Suppressor macrophage treated with lipopolysaccharide for 4 hours (primary cell): ENCODE measurements around the gene FAM180A.
A peak's percentile ranks its signal among the peaks of the same experiment; 100 is the strongest.
"Not testable (repeated sequence)": the region's sequence is repeated elsewhere in the genome, so short reads cannot be mapped to it uniquely, and the experiment has no call there.

ENCODE experiments used
- DNase-seq: peaks from one replicate; pipeline ENCODE4 v3.0.0-alpha.2; 2020

FAM180A gene

GRCh38 chr7:135748770-135749169 lies at the start of gene FAM180A:
Gene FAM180A (minus strand): TSS chr7:135748813. CDS start chr7:135748580, 233 bp downstream.
- DNase-seq: no peak

GRCh38 chr7:135798095-135798494 lies 49.5 kb upstream of the FAM180A start:
- DNase-seq: no peak

- DNase-seq: no peak
Observed at GRCh38 chr7:135795846-135796570, 47.4 kb upstream of the FAM180A start.

- DNase-seq: no peak
Observed at GRCh38 chr7:135793841-135794240, 45.2 kb upstream of the FAM180A start.

- DNase-seq: no peak
Observed at GRCh38 chr7:135792866-135793265, 44.3 kb upstream of the FAM180A start.

- peak; percentile 17 for DNase-seq
Observed at GRCh38 chr7:135792363-135792668, 43.7 kb upstream of the FAM180A start.

- DNase-seq: peak; percentile 1
Observed at GRCh38 chr7:135791543-135792362, 43.1 kb upstream of the FAM180A start.

GRCh38 chr7:135790371-135790977 lies 41.9 kb upstream of the FAM180A start:
- no peak for DNase-seq

- DNase-seq: no peak
Observed at GRCh38 chr7:135789956-135790355, 41.3 kb upstream of the FAM180A start.

GRCh38 chr7:135789431-135789830 lies 40.8 kb upstream of the FAM180A start:
- no peak for DNase-seq

GRCh38 chr7:135786911-135787310 lies 38.3 kb upstream of the FAM180A start:
- DNase-seq: no peak

- no peak for DNase-seq
Observed at GRCh38 chr7:135785065-135785464, 36.5 kb upstream of the FAM180A start.

- no peak for DNase-seq
Observed at GRCh38 chr7:135784013-135784412, 35.4 kb upstream of the FAM180A start.

- DNase-seq: no peak
Observed at GRCh38 chr7:135782801-135783200, 34.2 kb upstream of the FAM180A start.

- no peak for DNase-seq
Observed at GRCh38 chr7:135782377-135782776, 33.8 kb upstream of the FAM180A start.

- DNase-seq: no peak
Observed at GRCh38 chr7:135777626-135778398, 29.2 kb upstream of the FAM180A start.

GRCh38 chr7:135775915-135776314 lies 27.3 kb upstream of the FAM180A start:
- not testable (repeated sequence) for DNase-seq

- DNase-seq: no peak
Observed at GRCh38 chr7:135775230-135775629, 26.6 kb upstream of the FAM180A start.

GRCh38 chr7:135774284-135774683 lies 25.7 kb upstream of the FAM180A start:
- no peak for DNase-seq

- DNase-seq: no peak
Observed at GRCh38 chr7:135773464-135773863, 24.9 kb upstream of the FAM180A start.

- no peak for DNase-seq
Observed at GRCh38 chr7:135772639-135773222, 24.1 kb upstream of the FAM180A start.

GRCh38 chr7:135771961-135772638 lies 23.5 kb upstream of the FAM180A start:
- DNase-seq: no peak
